HS-5 (cell line): Measurements from ENCODE around the gene E2F3.
A peak's percentile ranks its signal among the peaks of the same experiment; 100 is the strongest.
"Not testable (repeated sequence)": the region's sequence is repeated elsewhere in the genome, so short reads cannot be mapped to it uniquely, and the experiment has no call there.

Experiments used
- DNase-seq: peaks from one replicate; pipeline ENCODE4 v3.0.0-alpha.2; 2012; ENCODE audit warnings: low read depth

The E2F3 gene

GRCh38 chr6:20433929-20434328 lies 32.2 kb downstream of the E2F3 start:
- DNase-seq, result no peak

- no peak for DNase-seq
Observed at GRCh38 chr6:20434766-20435165, 33.1 kb downstream of the E2F3 start.

GRCh38 chr6:20436719-20437118 lies 35.0 kb downstream of the E2F3 start:
- no peak for DNase-seq

GRCh38 chr6:20437639-20438038 lies 36.0 kb downstream of the E2F3 start:
- no peak for DNase-seq

GRCh38 chr6:20438462-20439070 lies 36.9 kb downstream of the E2F3 start:
- no peak for DNase-seq

- no peak for DNase-seq
Observed at GRCh38 chr6:20439558-20439957, 37.9 kb downstream of the E2F3 start.

- DNase-seq, result no peak
Observed at GRCh38 chr6:20440296-20440695, 38.6 kb downstream of the E2F3 start.

GRCh38 chr6:20441236-20441635 lies 39.6 kb downstream of the E2F3 start:
- no peak for DNase-seq

GRCh38 chr6:20441921-20442320 lies 40.2 kb downstream of the E2F3 start:
- no peak for DNase-seq

GRCh38 chr6:20444786-20445271 lies 43.1 kb downstream of the E2F3 start:
- DNase-seq, result no peak

GRCh38 chr6:20447157-20447556 lies 45.5 kb downstream of the E2F3 start:
- DNase-seq, result no peak

GRCh38 chr6:20447581-20448132 lies 46.0 kb downstream of the E2F3 start:
- DNase-seq, result no peak

- no peak for DNase-seq
Observed at GRCh38 chr6:20448828-20449227, 47.1 kb downstream of the E2F3 start.

GRCh38 chr6:20454204-20454824 lies 52.6 kb downstream of the E2F3 start:
- no peak for DNase-seq

GRCh38 chr6:20455251-20455940 lies 53.7 kb downstream of the E2F3 start:
- peak; percentile 6 for DNase-seq

- DNase-seq, result no peak
Observed at GRCh38 chr6:20458027-20458894, 56.6 kb downstream of the E2F3 start.

GRCh38 chr6:20459682-20460081 lies 58.0 kb downstream of the E2F3 start:
- DNase-seq, result no peak

- DNase-seq, result no peak
Observed at GRCh38 chr6:20461576-20461975, 59.9 kb downstream of the E2F3 start.

GRCh38 chr6:20463396-20463795 lies 61.7 kb downstream of the E2F3 start:
- DNase-seq, result no peak

GRCh38 chr6:20464041-20464440 lies 62.4 kb downstream of the E2F3 start:
- no peak for DNase-seq

- DNase-seq, result no peak
Observed at GRCh38 chr6:20464847-20465246, 63.2 kb downstream of the E2F3 start.

- not testable (repeated sequence) for DNase-seq
Observed at GRCh38 chr6:20465616-20466015, 63.9 kb downstream of the E2F3 start.
